Measurements from ENCODE around the gene SH2D1B. TPM values are rescaled to one million over a fixed set of nuclear protein-coding genes. Genes with fewer than 3 reads are reported as not detected.

Gene SH2D1B
- total and polyA plus RNA-seq, 9 of the 15 experiments (the other 6 are each of a cell fraction or from before 2014, with no cell fraction given): 5.6 to 19.6 (median 9.7) TPM

- TF ChIP-seq ZNF311 (CRISPR knock-in tag; IDR thresholded peaks at IDR 0.05): no peak
- TF ChIP-seq CAMTA2 (CRISPR knock-in tag; conservative IDR thresholded peaks at IDR 0.05): no peak
Measured at GRCh38 chr1:162368451-162368850, 43.5 kb downstream of the SH2D1B start (continued).

GRCh38 chr1:162367772-162368171 lies 44.2 kb downstream of the SH2D1B start:
- H3K9ac ChIP-seq (ENCODE audit: insufficient read depth in 1 of 2, low read depth in 2 of 2, low read length in 2 of 2): 0 out of 4 replicates have a peak overlapping the region, but pooled peaks of 1 of the 2 experiments have one; percentile 76
- no peaks in the 10 kb centered on the region for H3K36me3 ChIP-seq (ENCODE audit: control insufficient read depth, insufficient read depth, low read length)
- no peaks in the 10 kb centered on the region for H3K9me1 ChIP-seq (ENCODE audit: control insufficient read depth, insufficient read depth, low read length)
- no peak overlapping the region for H2AFZ ChIP-seq (ENCODE audit: low read depth, low read length)
- H4K20me1 ChIP-seq (replicated peaks; ENCODE audit: control insufficient read depth, insufficient read depth, low read length): no peaks in the 10 kb centered on the region
- in situ Hi-C loops (cut with MboI): no loop called here
- no peak overlapping the region for H3K4me3 ChIP-seq
- no peak overlapping the region for H3K4me2 ChIP-seq (ENCODE audit: insufficient read depth, low read length)
- 67% methylated on average over 10 of the region's 10 CpGs for WGBS (ENCODE audit: insufficient coverage, low coverage, missing lambda C conversion rate)
- ChIA-PET CTCF (ENCODE audit: low intra/inter-chr PET ratio) (no interaction called here), POLR2A (interaction anchor here (0.7 to 1.3 kb wide), 2 partner anchors 12 to 195 kb away, joined by 3 read pairs; no protein-coding TSS in a partner anchor)
- no TSS peak for BruUV-seq (replicated peaks)
- DNase-seq (ENCODE audit: extremely low read depth in 1 of 4, low spot score in 3 of 4): no peak
- no peaks in the 10 kb centered on the region for H3K27me3 ChIP-seq (ENCODE audit: control insufficient read depth in 2 of 2, insufficient read depth in 2 of 2, low read length in 2 of 2)
- intact Hi-C loops (cut with micrococcal nuclease): no loop called here
- TF ChIP-seq KDM1A (IDR thresholded peaks at IDR 0.05): peak in 1 of 2 experiments; percentile 25; a peak in 1 of 4 replicates
- TF ChIP-seq, protein P1, sequence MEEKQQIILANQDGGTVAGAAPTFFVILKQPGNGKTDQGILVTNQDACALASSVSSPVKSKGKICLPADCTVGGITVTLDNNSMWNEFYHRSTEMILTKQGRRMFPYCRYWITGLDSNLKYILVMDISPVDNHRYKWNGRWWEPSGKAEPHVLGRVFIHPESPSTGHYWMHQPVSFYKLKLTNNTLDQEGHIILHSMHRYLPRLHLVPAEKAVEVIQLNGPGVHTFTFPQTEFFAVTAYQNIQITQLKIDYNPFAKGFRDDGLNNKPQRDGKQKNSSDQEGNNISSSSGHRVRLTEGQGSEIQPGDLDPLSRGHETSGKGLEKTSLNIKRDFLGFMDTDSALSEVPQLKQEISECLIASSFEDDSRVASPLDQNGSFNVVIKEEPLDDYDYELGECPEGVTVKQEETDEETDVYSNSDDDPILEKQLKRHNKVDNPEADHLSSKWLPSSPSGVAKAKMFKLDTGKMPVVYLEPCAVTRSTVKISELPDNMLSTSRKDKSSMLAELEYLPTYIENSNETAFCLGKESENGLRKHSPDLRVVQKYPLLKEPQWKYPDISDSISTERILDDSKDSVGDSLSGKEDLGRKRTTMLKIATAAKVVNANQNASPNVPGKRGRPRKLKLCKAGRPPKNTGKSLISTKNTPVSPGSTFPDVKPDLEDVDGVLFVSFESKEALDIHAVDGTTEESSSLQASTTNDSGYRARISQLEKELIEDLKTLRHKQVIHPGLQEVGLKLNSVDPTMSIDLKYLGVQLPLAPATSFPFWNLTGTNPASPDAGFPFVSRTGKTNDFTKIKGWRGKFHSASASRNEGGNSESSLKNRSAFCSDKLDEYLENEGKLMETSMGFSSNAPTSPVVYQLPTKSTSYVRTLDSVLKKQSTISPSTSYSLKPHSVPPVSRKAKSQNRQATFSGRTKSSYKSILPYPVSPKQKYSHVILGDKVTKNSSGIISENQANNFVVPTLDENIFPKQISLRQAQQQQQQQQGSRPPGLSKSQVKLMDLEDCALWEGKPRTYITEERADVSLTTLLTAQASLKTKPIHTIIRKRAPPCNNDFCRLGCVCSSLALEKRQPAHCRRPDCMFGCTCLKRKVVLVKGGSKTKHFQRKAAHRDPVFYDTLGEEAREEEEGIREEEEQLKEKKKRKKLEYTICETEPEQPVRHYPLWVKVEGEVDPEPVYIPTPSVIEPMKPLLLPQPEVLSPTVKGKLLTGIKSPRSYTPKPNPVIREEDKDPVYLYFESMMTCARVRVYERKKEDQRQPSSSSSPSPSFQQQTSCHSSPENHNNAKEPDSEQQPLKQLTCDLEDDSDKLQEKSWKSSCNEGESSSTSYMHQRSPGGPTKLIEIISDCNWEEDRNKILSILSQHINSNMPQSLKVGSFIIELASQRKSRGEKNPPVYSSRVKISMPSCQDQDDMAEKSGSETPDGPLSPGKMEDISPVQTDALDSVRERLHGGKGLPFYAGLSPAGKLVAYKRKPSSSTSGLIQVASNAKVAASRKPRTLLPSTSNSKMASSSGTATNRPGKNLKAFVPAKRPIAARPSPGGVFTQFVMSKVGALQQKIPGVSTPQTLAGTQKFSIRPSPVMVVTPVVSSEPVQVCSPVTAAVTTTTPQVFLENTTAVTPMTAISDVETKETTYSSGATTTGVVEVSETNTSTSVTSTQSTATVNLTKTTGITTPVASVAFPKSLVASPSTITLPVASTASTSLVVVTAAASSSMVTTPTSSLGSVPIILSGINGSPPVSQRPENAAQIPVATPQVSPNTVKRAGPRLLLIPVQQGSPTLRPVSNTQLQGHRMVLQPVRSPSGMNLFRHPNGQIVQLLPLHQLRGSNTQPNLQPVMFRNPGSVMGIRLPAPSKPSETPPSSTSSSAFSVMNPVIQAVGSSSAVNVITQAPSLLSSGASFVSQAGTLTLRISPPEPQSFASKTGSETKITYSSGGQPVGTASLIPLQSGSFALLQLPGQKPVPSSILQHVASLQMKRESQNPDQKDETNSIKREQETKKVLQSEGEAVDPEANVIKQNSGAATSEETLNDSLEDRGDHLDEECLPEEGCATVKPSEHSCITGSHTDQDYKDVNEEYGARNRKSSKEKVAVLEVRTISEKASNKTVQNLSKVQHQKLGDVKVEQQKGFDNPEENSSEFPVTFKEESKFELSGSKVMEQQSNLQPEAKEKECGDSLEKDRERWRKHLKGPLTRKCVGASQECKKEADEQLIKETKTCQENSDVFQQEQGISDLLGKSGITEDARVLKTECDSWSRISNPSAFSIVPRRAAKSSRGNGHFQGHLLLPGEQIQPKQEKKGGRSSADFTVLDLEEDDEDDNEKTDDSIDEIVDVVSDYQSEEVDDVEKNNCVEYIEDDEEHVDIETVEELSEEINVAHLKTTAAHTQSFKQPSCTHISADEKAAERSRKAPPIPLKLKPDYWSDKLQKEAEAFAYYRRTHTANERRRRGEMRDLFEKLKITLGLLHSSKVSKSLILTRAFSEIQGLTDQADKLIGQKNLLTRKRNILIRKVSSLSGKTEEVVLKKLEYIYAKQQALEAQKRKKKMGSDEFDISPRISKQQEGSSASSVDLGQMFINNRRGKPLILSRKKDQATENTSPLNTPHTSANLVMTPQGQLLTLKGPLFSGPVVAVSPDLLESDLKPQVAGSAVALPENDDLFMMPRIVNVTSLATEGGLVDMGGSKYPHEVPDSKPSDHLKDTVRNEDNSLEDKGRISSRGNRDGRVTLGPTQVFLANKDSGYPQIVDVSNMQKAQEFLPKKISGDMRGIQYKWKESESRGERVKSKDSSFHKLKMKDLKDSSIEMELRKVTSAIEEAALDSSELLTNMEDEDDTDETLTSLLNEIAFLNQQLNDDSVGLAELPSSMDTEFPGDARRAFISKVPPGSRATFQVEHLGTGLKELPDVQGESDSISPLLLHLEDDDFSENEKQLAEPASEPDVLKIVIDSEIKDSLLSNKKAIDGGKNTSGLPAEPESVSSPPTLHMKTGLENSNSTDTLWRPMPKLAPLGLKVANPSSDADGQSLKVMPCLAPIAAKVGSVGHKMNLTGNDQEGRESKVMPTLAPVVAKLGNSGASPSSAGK (IDR thresholded peaks at IDR 0.05): no peak
- TF ChIP-seq ZNF354B (CRISPR knock-in tag; IDR thresholded peaks at IDR 0.05): no peak
- TF ChIP-seq, protein P2, sequence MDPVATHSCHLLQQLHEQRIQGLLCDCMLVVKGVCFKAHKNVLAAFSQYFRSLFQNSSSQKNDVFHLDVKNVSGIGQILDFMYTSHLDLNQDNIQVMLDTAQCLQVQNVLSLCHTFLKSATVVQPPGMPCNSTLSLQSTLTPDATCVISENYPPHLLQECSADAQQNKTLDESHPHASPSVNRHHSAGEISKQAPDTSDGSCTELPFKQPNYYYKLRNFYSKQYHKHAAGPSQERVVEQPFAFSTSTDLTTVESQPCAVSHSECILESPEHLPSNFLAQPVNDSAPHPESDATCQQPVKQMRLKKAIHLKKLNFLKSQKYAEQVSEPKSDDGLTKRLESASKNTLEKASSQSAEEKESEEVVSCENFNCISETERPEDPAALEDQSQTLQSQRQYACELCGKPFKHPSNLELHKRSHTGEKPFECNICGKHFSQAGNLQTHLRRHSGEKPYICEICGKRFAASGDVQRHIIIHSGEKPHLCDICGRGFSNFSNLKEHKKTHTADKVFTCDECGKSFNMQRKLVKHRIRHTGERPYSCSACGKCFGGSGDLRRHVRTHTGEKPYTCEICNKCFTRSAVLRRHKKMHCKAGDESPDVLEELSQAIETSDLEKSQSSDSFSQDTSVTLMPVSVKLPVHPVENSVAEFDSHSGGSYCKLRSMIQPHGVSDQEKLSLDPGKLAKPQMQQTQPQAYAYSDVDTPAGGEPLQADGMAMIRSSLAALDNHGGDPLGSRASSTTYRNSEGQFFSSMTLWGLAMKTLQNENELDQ (CRISPR knock-in tag; IDR thresholded peaks at IDR 0.05; ENCODE audit: borderline replicate concordance): no peak
- TF ChIP-seq U2AF2 (optimal IDR thresholded peaks at IDR 0.05; ENCODE audit: low read depth, low read length): no peak
- H3K4me1 ChIP-seq (replicated peaks in 1 of 2; ENCODE audit: control insufficient read depth in 2 of 2, insufficient read depth in 2 of 2, low read length in 2 of 2): peaks cover 20 to 31% of the 10 kb centered on the region in 2 experiments
- no peak for ATAC-seq
- H3K9me3 ChIP-seq (replicated peaks; ENCODE audit: control insufficient read depth, insufficient read depth, low read depth, low read length): no peaks in the 10 kb centered on the region
- H3K79me2 ChIP-seq (ENCODE audit: control insufficient read depth, insufficient read depth, low read length): no peaks in the 10 kb centered on the region
- FAIRE-seq: no peak
- H3K27ac ChIP-seq (ENCODE audit: extremely low read depth, low read depth, low read length): no peak overlapping the region
